Measurements from ENCODE around the gene SHC3. TPM values are rescaled to one million over a fixed set of nuclear protein-coding genes. Genes with fewer than 3 reads are reported as not detected.
A peak's percentile ranks its signal among the peaks of the same experiment; 100 is the strongest.

SHC3 gene
- total RNA-seq, 4 donors from 2014 or later: 2.3 to 4.9 (median 4.8) TPM

GRCh38 chr9:88985616-88986015, 193.0 kb downstream of the SHC3 start:
- TF ChIP-seq CTCF (IDR thresholded peaks at IDR 0.05): no peak
- no peak for TF ChIP-seq POLR2A (IDR thresholded peaks at IDR 0.05)
- TF ChIP-seq EP300 (IDR thresholded peaks at IDR 0.05): no peak
- TF ChIP-seq POLR2AphosphoS5 (IDR thresholded peaks at IDR 0.05): no peak
- H3K9me3 ChIP-seq: no peaks in the 10 kb centered on the region
- no peak overlapping the region for H3K4me3 ChIP-seq
- no peak for ATAC-seq
- no peaks in the 10 kb centered on the region for H3K27me3 ChIP-seq
- no peak overlapping the region for H3K27ac ChIP-seq
- peaks cover 6 to 34% (median 15%) of the 10 kb centered on the region in 3 donors for H3K4me1 ChIP-seq
- 75 to 81% methylated on average over 2 of the region's 2 CpGs for WGBS, 2 donors (ENCODE audit: low coverage in 1 of 2)
- no peaks in the 10 kb centered on the region for H3K36me3 ChIP-seq

- H3K27ac ChIP-seq: no peak overlapping the region
- peaks cover under 1 to 28% (median 11%) of the 10 kb centered on the region in 3 donors for H3K4me1 ChIP-seq
- no peaks in the 10 kb centered on the region for H3K27me3 ChIP-seq
- no peak overlapping the region for H3K4me3 ChIP-seq
- H3K9me3 ChIP-seq: no peaks in the 10 kb centered on the region
- ATAC-seq: no peak
- 86% methylated on average over 3 of the region's 4 CpGs; no CpG with 5 or more reads in 1 of the 2 donors for WGBS, 2 donors (ENCODE audit: low coverage in 1 of 2)
- no peaks in the 10 kb centered on the region for H3K36me3 ChIP-seq
- no peak for TF ChIP-seq CTCF (IDR thresholded peaks at IDR 0.05)
- no peak for TF ChIP-seq EP300 (IDR thresholded peaks at IDR 0.05)
- no peak for TF ChIP-seq POLR2AphosphoS5 (IDR thresholded peaks at IDR 0.05)
- TF ChIP-seq POLR2A (IDR thresholded peaks at IDR 0.05): no peak
These were observed 194.1 kb downstream of the SHC3 start for GRCh38 chr9:88984543-88984883.

- TF ChIP-seq POLR2AphosphoS5 (IDR thresholded peaks at IDR 0.05) (no peak), EP300 (IDR thresholded peaks at IDR 0.05) (no peak), CTCF (IDR thresholded peaks at IDR 0.05) (no peak), POLR2A (IDR thresholded peaks at IDR 0.05) (no peak)
- 90 to 100% methylated on average over 1 of the region's 2 CpGs for WGBS, 2 donors (ENCODE audit: low coverage in 1 of 2)
- Histone ChIP-seq H3K4me1 (peaks cover 0 to 28% (median 10%) of the 10 kb centered on the region in 3 donors), H3K9me3 (no peaks in the 10 kb centered on the region), H3K4me3 (no peak overlapping the region), H3K27me3 (no peaks in the 10 kb centered on the region), H3K27ac (peak overlapping the region in 1 of 4 donors; percentile 52), H3K36me3 (no peaks in the 10 kb centered on the region)
- no peak for ATAC-seq
These were observed 194.6 kb downstream of the SHC3 start for GRCh38 chr9:88983865-88984542.

GRCh38 chr9:88980740-88981203, 197.8 kb downstream of the SHC3 start:
- Histone ChIP-seq H3K4me1 (peaks cover 3 to 53% (median 10%) of the 10 kb centered on the region in 3 donors), H3K27me3 (no peaks in the 10 kb centered on the region), H3K4me3 (no peak overlapping the region), H3K27ac (peak overlapping the region; percentile 48 to 74 (median 59)), H3K9me3 (no peaks in the 10 kb centered on the region), H3K36me3 (no peaks in the 10 kb centered on the region)
- peak; percentile 64 for ATAC-seq
- WGBS, 2 donors (ENCODE audit: low coverage in 1 of 2): 0 to 17% methylated on average over 1 of the region's 1 CpG
- TF ChIP-seq EP300 (IDR thresholded peaks at IDR 0.05) (no peak), CTCF (IDR thresholded peaks at IDR 0.05) (no peak), POLR2AphosphoS5 (IDR thresholded peaks at IDR 0.05) (peak; percentile 56), POLR2A (IDR thresholded peaks at IDR 0.05) (no peak)

GRCh38 chr9:88979791-88980190, 198.8 kb downstream of the SHC3 start:
- H3K27ac ChIP-seq: peak overlapping the region; percentile 48 to 74 (median 59)
- H3K36me3 ChIP-seq: no peaks in the 10 kb centered on the region
- peaks cover 3 to 57% (median 10%) of the 10 kb centered on the region in 3 donors for H3K4me1 ChIP-seq
- no peaks in the 10 kb centered on the region for H3K27me3 ChIP-seq
- ATAC-seq: no peak
- 75% methylated on average over 2 of the region's 2 CpGs; no CpG with 5 or more reads in 1 of the 2 donors for WGBS, 2 donors (ENCODE audit: low coverage in 1 of 2)
- no peak for TF ChIP-seq POLR2A (IDR thresholded peaks at IDR 0.05)
- TF ChIP-seq POLR2AphosphoS5 (IDR thresholded peaks at IDR 0.05): no peak
- no peak for TF ChIP-seq CTCF (IDR thresholded peaks at IDR 0.05)
- TF ChIP-seq EP300 (IDR thresholded peaks at IDR 0.05): no peak
- H3K4me3 ChIP-seq: no peak overlapping the region
- H3K9me3 ChIP-seq: no peaks in the 10 kb centered on the region

All from gastroesophageal sphincter (tissue), 4 donors.